ENCODE results near the gene TXNL1. TPM values are rescaled to one million over a fixed set of nuclear protein-coding genes. Genes with fewer than 3 reads are reported as not detected.

TXNL1 gene
- total RNA-seq, 1 experiment from 2014 or later: 81.4 TPM

DNA sequence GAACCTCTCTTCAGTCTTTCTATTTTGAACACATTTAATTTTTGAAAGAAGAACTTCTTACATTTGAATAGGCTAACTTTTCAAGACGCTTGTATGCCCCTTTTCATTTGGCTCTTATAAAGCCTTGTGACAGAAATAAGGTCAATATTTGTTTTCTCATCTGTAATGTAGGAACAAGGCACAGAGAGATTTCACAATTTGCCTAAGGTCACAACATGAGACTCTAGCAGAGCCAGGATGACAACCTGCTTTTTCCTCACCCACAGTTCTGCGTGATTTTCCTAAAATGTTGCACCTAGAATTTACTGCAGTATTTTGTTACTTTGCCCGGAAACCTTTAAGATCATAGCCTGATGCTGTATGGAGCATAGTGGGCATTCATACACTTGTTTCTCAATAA, 67.4 kb downstream of the TXNL1 start:
- DNase-seq (ENCODE audit: low spot score): no peak

DNA sequence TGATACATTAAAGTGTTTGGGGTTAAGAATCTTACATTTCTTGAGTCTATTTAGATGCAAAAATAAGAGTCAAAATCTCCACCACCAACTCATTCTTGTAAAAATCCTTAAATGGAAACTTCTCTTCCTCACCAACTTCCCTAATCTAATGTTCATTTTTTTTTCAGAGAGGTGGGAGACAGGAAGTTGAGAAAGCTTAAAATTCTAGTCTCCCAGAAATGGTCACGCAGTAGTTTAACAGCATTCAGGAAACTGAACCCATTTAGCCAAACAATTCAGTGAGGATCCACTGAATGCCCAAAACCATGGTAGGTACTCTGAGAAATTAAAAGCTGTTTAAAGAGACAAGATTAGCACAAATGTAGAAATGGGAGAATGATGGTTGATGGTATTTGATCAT, 69.0 kb downstream of the TXNL1 start:
- DNase-seq (ENCODE audit: low spot score): no peak

DNA sequence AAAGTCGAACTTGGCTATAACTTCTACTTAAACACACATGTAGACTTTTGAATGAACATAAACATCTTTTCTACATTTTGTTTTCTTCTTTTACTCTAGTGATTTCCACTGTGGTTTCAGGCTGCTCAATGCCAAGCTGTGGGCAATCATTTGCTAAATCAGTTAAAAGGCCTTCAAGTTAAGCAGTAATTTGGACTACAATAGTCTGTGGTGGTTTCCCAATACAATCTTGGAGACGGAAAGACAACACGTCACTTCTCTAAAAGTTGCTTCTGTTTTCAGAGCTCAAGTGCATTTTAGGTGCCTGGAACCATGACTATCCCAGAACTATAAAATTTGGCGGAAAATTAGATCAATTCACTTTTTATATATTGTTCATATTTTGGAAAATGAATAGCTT, 69.4 kb downstream of the TXNL1 start:
- no peak for DNase-seq (ENCODE audit: low spot score)

DNA sequence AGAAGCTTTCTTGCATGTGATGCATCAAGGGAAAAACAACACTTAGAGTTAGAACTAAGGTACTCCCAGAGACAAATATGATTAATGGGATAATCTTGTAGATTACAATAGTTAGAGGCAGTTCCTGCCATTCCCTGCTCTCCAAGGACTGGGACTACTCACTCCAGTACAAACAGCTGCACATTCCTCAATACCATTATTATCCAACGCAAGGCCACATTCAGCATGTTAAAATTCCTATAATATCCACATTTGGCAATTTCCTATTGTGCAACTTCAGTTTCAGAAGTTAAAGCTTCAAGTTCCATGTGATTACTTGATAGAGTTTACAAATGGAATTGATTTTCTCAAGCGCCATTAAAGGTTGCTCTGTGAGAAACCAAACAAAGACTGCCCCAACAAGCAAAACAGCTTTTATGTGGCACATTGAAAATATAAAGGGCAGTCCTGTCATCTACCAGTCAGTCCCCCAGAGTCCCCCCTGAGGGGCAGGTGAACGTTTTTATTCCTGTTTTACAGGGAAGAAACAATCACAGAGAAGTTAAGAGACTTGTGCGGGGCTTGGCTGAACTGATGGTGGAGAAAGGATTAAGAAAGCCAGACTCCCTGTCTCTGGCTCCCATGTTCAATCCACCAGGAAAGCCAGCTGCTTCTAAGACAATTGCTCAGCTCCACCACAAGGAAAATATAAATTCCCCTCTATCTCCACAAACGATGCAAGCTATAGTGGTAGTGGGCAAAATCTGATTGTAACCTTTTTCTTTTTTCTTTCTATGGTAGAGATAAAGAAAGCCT, 72.6 kb downstream of the TXNL1 start:
- no peak for DNase-seq (ENCODE audit: low spot score)

DNA sequence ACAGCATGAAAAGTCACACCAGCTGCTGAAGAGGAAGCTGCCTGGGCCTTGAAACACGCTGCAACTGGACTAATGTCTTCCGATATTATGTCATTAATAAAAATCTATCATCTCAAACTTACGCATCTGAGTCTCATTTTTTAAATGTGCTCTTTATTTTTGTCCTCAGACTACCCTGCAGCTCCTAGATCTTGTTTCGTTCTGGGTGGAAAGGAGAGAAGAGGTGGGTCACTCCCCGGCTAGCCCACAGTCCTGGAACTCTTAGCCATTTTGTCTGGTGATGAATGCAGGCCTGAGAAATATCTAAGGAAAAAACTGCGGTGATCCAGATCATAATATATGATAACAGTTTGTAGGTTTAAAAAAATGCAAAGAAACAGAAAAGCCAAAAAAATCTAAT, 73.3 kb downstream of the TXNL1 start:
- no peak for DNase-seq (ENCODE audit: low spot score)

DNA sequence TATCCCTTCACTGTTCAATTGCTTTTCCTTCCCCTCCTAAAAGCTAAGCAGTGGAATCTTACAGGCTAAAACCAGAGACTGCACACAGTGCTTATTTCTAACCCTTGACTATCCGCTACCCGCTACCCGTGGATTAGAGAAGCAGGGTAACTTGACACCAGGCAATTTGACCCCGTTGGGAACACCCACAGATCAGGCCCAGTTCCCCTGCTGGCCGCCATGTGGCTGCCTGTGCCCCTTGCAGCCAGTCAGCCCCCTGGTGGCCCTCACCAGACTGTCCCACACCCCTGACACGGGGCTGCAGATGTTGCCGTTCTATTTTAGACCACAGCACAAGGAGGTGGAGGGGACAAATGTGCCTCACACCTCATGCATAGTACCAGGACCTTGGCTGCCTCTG, 74.8 kb downstream of the TXNL1 start:
- DNase-seq (ENCODE audit: low spot score): no peak

DNA sequence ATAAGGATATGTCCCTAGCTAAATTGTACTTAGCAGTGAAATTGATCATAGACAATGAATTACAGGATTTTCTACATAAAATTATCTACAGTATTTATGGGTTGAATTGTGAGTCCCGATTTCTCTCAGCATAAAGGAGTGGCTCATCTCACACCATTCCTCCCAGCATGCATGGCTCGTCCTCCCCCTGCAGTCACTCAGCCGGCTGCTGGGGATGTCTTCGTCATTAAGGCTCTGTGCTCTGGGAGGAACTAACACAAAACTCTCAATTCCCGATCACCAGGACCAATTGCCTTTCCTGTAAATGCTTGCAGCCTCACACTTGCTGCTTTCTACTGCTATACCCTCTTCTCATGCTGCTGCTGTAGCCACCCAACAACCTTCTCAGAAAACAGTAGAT, 75.9 kb downstream of the TXNL1 start:
- DNase-seq (ENCODE audit: low spot score): no peak

DNA sequence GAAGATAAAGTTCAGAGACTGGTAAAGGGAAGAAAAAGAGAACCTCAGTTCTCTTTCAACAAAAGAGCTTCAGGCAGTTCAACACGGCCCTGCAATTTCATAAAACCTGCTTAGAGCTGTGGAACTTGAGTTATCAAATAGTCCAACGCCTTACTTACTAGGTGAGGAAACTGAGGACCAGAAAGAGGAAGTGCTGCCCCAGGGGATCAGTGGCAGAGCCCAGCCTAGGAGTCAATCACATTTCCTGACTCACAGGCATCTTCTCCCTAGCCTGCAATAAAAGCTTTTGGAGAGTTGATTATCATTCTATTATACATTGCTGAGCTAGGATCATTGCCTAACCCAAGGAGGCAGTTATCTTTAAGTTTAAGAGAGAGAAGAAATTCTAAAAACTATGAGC, 77.4 kb downstream of the TXNL1 start:
- DNase-seq (ENCODE audit: low spot score): no peak

DNA sequence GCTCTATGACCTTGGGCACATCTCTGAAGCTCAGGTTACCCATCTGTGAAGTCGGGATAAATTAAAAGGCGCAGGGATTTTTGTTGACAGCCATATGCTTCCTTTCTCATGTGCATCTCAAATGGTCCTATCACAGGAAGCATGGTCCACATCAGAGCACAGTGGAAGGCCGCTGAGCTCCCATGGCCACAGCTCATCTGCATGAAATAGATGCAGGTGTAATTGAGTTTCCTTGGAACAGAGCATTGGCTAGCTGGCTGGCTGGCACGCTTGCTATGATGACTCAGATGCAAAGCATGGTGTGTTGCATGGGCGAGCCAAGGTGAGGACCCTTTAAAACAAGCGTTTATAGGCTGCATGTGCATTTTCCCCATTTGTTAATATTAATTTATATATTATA, 79.3 kb downstream of the TXNL1 start:
- no peak for DNase-seq (ENCODE audit: low spot score)

DNA sequence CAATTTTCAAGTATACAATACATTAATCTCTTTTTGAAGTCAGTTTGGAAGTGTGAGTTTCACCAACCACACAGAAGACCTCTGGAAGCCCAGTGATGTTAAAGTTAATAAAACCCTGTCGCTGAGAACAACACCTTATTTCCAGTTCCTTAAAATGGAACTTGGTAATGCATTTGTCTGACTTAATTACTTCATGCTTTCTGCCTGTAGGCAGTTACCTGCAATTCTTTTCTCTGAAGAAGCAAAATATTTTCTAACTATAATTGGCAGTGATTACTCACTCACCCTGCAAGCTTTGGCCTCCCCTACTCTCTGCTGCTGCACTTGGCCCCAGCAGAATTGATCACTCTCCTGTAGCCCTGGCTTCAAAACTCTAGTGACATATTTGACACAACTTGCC, 81.5 kb downstream of the TXNL1 start:
- DNase-seq (ENCODE audit: low spot score): no peak

DNA sequence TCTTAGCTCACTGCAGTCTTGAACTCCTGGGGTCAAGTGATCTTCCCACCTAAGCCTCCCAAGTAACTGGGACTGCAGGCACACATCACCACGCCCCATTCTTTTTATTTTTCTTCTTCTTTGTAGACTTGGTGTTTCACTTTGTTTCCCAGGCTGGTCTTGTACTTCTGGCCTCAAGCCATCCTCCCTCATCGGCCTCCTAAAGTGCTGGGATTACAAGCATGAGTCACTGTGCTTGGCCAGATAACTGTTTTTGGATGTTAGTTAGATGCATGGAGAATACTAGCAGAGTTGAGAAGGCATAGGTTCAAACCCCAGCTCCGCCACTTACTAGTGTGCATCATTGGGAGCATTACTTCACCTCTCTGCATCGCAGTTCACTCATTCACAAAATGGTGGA, 88.3 kb downstream of the TXNL1 start:
- DNase-seq (ENCODE audit: low spot score): no peak

Other genes with a start within 250 kb of the TXNL1 start
- 4.0 and 7.3 TPM in 2 replicates for gene WDR7, start 12.8 kb upstream of the TXNL1 start, total RNA-seq (2014; rRNA removed; shearing (Covaris generic))

All from A172 (cell line).